GM19324 (cell line): ENCODE data around the gene NFIB.

ENCODE experiments used
- ATAC-seq: cut with Tn5 transposase; IDR thresholded peaks from one replicate; pipeline ENCODE4 v1.9.1; 2021; ENCODE audit warnings: mild to moderate bottlenecking, moderate library complexity; ENCODE audit not compliant: unreplicated experiment, low FRiP score

The NFIB gene

DNA sequence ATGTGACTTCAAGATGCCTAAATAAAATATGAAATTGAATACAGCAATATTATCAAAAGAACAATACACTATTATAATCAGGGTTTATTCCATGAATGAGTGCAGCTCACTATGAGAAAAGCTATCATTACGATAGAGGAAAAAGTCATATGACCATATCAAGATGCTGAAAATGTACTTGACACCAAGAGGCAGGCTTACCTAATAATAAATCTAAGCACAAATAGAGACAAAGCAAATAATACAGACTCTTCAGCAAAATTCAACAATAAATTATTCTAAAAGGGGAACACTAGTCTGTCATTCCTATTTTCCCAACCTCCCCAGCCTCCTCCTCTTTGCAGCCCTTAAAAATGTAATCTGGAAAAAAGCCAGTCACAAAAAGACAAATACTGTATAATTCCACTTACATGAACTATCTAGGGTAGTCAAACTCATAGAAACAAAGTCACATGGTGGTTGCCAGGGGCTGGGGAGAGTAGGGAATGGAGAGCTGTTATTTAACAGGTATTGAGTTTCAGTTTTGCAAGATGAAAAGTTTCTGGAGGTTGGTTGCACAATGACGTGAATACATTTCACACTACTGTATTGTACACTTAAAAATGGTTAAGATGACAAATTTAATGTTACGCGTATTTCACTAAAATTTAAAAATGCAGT is 148.4 kb downstream of the NFIB start:
- no peak for ATAC-seq

DNA sequence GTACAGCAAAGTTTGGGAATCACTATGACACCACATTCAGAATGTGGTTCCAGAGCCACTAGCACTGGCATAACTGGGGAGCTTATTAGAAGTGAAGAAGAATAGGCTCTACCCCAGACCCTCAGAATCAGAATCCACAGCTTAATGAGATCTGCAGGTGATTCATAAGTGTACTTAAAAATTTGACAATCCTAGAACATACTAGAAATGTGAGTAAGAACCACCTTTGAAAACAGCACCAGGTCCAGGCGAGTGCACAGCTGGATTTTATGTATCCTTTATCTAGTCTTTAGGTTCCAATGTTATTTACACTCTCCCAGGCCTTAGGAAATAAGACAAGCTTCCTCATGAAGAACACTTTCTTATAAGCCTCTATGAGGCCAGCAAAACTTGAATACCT is 149.0 kb downstream of the NFIB start:
- ATAC-seq = no peak

DNA sequence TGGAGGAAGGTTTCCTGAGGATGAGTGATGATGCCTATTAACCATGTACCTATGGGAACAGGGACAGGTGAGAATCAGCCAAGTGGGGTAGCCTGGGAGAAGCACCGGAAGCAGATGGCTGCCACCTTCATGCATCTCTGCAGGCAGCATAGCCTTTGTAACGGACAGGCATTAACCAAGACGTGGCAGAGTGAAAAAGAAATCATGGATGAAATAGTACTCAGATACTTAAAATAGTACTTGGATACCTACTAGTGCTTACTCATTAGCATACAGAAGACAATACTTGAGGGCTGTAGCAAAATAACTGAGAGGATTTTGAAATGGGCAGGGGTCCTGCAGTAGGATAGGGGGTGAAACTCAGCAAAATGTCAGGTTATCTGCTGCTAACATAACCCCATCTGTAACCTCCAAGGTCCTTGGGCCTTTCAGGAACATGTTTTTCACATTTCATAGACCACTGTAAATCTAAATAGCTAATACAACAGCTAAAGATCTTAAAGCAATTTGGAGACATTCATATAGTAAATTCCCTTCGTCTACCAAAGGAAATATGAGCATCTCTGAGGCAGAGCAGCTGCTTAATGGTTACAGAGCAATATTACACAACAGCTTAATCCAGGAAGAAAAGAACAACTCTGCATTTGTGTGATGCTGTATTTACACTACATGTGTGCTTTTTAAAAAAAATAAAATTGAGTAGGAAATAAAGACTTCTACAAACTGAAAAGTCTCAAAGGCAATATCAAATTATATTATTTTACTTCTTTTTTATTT is 154.3 kb downstream of the NFIB start:
- no peak for ATAC-seq

DNA sequence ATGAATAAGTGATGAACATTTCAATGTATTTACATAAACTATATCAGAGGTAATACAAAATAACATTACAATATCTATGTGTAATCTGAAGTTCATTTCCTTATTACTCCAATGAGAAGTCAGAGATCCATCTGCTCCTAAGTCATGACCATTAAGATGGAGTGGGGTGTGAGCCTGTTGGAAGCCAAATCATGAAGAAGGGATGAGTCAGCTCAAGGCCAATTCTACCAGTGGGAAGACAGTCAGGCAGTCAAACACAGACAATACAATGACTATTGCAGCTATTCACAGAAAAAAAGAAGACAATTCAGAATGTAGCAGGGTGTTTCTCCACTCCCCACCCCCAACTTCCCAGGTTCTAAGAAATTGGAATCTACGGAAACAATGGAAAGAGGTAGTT is 155.0 kb downstream of the NFIB start:
- no peak for ATAC-seq

DNA sequence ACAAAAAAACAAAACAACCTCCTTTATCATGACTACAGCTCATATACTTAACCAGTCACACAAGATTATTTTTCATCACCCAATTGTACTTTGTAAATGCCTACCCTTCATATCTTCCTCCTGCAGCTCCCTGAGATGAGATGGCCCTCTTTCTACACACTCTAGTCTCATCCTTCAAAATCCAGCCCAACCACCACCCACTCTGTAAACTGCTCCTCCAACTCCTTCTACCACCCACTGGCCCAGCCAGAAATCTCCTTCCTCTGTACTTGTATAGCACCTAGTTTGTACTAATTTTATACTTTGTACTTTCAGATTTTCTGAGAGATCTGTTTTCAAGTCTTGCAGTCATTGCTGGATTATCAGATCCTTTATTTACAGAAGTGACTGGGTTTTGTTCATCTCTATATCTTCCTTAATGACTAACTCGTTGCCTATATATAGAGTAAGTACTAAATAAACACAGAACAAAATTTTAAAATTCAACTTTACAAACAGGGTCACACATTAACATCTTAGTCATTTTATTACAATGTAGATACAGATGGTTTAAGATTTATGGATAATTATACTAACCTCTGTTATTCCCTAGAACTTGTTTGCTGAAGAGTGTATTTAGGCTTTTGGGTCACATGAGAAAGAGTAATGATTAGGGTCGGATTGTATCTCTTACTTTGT is 155.7 kb downstream of the NFIB start:
- ATAC-seq = no peak

DNA sequence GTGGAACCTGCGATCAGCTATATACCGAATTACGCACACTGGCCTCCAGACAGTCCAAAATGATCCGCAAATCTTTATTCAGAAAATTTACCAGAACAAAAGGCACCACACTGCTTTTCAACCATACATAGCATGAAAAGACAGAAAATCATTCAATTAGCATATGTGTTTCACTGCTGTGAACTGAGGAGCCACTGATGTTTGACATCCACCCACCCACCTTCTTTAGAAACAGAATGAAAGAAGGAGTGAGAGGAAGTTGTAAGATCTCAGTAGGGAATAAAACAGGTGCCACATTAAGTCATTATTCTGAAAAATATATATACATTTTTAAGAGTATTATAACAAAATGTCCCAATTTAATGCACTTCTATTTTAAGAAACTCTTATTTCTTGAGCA is 156.8 kb downstream of the NFIB start:
- no peak for ATAC-seq

DNA sequence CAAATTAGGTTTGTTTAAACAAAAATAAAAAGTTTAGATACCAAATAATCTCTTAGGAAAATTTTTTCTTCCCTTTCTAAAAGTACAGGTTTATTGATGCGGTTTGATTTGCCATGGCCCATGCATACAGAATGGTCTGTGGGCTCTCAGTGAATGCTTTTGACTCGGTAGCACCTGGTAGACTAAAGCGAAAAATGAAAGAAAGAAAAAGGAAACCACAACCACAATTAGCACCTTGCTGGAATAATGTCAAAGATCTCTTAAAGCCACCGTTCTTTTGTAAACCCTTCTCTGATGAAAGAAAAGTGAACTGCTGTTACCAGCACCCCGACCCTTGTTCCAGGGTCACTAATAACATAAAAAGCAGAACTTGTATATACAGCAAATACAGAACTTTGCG is 157.9 kb downstream of the NFIB start:
- ATAC-seq = peak; percentile 97

DNA sequence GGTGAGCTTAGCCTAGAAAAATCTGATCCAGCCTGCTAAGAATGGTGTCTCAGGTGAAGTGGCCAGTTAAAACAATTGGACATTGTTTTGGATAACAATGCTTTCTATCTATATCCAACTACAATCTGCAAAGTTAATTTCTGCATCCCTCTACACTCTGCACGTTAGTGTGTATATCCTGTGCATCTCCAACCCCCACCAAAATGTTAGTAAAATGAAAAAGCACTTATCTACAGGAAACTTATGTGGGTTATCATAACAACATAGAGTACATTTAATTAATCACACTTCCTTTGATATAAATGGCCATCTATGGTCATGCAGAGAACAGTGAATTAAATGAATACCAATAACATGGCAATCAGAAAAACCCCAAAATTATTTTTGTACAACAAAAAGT is 158.7 kb downstream of the NFIB start:
- no peak for ATAC-seq

DNA sequence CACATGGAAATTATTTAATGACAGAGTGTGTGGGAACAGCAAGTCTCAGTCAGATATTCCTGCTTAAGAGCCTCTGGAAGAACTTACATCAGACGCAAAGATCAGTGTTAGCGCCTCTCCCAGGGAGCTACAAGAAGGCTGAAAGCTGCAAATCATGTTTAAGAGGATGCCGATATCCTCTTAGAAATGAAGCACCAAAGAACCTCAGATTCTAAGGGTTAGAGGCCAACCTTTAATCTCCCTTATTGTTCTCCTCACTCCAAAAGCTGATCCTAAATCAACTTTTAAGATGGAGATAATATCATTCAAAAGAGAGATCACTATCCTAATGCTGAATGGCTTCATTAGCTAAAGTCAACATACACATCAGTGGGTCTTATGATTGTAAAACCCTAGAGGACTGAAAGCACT is 160.6 kb downstream of the NFIB start:
- ATAC-seq = no peak

DNA sequence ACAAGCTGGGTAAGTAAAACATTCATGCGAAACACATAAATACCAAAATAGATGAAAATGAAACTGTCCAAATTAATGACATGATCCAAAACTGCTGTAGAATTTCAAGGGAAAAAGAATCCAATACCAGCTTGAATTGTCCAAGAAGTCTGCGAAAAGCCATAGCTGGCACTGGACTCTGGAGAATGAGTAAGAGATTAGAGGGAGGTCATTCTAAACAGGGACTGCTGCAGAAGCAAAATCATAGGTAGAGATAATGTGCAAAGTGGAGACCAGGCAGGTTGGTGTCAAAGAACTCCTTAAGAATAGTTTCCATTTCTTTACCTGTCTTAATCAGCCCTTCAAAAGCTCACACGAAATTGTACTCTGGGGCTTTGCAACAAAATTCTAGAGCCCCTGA is 162.5 kb downstream of the NFIB start:
- ATAC-seq = no peak

DNA sequence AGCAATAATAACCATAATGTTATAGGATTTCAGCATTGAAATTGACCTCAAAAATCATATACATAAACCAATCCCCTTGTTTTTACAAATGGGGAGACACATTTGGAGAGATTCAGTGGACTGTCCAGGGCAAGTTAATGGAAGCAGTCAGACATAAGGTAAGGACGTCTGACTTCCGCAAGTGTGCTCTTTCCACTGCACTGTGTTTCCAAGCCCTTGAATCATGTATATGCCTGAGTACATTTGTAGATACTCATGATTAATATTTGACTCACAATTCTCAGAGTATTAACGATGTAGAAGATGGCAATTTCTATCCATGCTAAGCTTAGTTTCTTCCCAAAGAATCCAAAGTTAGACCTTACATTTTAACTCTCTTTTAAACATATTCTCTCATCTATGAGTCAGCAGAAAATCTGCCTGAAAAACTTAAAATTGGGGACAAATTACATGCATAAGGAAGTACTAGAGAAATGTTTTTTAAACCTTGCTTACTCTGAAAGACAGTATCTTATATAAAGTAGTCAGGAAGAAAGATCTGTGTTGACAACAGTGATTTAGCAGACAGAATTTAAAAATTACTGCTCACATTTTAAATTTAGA is 165.3 kb downstream of the NFIB start:
- no peak for ATAC-seq

DNA sequence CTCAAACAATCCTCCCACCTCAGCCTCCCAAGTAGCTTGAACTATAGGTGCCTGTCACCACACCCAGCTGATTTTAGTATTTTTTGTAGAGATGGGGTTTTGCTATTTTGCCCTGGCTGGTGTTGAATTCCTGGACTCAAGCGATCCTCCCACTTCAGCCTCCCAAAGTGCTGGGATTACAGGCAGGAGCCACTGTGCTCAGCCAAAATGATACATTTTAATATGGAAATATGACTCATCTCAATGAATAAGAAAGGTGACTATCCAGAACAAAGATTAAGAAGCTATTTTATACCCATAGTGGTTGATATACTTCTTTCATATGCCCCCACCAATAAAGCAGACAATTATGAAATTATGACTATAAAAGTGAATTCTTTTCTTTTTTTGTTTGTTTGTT is 166.2 kb downstream of the NFIB start:
- ATAC-seq = no peak

DNA sequence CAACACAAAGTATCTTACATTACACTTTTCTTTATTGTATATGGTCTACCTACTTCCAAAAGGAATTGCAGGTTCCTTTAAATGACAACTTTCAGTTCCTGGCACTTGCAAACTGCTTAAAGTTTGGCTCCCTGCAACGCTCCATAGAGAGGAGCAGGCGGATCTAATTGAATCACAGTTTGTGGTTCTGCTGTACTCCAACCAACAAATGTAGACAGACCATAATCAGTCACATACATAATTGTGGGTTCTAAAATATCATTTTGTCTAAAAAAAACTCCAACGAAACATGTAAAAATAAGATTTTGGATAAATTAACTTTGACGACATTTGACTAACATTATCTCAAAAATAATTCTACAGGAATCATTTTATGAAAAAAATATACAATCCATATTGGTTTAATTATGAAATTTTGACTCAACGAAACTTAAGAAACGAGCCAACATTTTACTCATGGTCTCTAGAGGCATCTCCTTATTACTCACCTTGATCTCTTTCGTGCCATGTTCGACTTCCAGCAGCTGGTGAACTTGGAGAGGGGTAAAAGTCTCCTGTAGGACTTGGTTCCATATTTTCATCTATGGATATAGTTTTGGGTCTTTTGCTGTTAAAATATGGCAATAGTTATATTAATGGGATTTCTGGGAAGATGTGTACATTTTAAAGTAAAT is 167.6 kb downstream of the NFIB start:
- ATAC-seq = no peak

DNA sequence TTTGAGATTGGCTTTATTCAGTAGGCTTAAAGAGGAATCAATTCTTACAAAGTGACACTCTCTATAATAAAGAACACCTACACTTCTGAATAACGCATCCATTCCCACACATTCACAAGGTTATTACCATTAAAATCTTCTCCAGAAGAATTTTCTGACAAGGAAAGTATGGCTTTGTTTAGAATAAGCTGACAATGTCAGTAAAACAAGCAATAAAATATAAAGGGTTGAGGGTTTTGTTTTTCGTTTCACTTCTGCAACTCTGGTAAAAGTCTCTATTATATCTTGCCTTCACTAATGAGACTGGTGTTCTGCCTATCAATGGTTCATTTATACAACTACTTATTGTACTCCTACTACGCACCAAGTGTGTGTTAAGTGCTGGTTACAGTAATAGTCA is 169.7 kb downstream of the NFIB start:
- no peak for ATAC-seq

DNA sequence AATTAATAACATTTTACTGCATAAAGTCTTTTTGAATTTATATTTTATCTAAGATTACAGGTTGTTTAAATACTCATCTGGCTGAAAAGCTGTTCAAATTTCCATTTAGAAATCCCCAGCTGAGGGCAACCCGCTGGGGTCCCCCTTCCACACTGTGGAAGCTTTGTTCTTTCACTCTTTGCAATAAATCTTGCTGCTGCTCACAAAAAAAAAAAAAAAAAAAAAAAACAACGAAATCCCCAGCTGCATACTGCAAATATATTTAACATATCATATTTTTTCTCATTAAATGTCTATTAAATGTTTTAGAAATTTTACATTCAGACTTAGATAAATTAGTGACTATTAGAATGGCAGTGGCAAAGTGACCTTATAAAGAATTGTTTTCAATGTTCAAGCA is 172.2 kb downstream of the NFIB start:
- ATAC-seq = no peak

DNA sequence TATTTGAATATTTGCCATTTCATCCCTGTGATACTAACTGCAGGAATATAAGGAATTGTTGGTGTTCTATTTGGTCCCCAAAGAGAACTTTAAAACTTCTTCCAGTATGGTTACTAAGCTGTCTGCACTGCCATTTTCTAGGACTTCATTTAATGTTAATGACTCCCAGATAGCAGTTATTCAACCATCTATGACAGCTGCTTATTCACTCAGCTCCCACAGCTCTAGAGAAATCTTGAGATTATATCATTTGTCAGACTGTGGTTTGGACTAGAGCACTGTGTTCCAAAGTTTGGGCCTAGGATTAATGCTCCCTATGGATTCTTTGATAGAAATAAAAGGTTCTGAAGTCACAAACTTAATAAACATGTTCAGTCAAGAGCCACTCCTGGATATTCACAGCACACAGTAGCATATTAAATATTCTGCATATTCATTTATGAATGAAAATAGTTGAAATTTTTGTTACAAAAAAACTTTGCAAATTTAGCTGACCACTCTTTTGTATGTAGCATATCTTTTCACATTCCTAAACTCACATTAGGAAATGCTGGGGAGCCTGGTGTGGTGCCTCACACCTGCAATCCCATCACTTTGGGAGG is 173.7 kb downstream of the NFIB start:
- no peak for ATAC-seq

DNA sequence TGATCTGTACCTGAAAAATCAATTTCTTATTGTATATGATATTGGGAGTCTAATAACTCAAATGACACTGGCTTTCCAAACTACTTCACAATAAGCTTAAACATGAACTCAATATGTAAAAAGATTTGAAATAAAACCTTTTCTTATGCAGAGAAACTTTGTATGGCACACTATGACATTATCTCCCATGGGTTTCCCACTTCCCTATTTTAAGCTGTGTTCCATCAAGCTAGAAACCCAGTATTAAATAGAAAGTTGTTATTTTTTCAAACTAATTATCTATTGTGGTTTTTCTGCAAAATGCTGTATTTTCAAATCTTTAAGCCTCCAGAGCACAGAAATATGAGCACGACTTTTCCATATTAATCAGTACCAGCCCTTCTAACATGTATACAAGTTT is 174.7 kb downstream of the NFIB start:
- no peak for ATAC-seq

DNA sequence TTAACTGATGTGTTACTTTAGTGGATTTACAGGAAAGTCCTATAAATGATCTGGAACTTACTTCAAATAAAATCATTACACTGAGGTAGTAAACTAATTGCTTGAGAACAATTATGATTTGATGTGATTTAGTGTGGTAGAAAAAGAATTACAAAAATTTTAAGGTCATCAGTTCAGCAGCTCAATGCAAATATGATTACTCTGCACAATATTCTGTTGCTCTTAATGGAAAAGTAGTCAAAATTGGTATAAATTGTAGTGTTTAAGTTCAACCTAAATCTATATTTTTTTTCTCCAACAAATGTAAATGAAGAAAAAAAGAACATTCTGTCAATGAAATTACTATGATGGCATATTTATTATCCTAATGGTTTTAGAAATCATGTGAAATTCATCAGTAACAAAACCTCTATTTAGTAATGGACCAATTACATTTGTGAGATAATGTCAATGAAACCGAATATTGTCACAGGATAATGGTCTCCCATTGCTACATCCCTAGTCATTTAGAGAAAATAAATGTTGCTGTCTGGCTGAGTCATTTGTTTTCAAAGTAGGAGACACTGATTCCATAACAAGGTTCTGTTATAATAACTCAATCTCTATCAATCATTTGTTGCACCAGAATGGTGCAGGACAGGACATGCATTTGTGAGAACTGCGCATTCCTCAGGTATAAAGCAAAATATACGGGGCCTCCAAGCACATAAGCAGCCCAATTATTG is 177.1 kb downstream of the NFIB start:
- ATAC-seq = no peak

DNA sequence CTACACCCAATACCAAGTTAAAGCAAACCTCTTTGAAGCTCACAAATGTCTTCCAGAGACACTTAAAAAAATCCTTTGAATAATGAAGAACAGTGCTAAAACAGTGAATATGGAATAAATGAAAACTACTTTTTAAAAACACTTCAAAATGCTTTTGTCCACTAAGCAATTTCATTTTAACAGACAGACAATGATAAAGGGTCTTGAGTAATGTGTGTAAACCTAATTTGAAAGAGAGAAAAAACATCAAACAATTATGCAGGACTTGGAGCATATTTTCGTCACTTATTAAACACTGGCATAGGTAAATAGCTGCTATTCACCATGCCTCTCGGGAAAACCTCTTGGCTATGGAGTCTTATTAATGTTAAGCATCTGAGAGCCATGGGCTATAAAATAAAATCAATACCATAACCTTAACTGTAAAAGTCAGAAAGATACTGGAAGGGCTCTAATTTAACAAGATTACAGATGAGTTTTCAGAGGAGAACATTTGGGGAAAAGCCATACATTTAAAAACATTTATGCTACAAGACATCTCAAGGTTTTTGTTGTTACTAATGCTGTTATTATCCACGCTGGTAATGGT is 177.8 kb downstream of the NFIB start:
- no peak for ATAC-seq
